Astrocyte of the hippocampus (primary cell): ENCODE measurements around the gene RAB33A.

ENCODE experiments used
- DNase-seq: peaks from one replicate; pipeline ENCODE4 v3.0.0; 2011; ENCODE audit warnings: low read depth, low spot score

Gene RAB33A

GRCh38 chrX:130171446-130172126 lies at the start of gene RAB33A:
Gene RAB33A (plus strand): TSS chrX:130171962. CDS start chrX:130172063, 101 bp downstream.
- DNase-seq = peak; percentile 42

GRCh38 chrX:130124577-130124976 lies 47.2 kb upstream of the RAB33A start:
- no peak for DNase-seq

GRCh38 chrX:130125091-130125874 lies 46.5 kb upstream of the RAB33A start:
- no peak for DNase-seq

- DNase-seq = no peak
These were observed 40.8 kb upstream of the RAB33A start for GRCh38 chrX:130130990-130131389.

- DNase-seq = no peak
These were observed 35.3 kb upstream of the RAB33A start for GRCh38 chrX:130136496-130136895.

GRCh38 chrX:130136961-130137360 lies 34.8 kb upstream of the RAB33A start:
- DNase-seq = no peak

GRCh38 chrX:130139474-130140201 lies 32.1 kb upstream of the RAB33A start:
- DNase-seq = no peak

- no peak for DNase-seq
These were observed 27.3 kb upstream of the RAB33A start for GRCh38 chrX:130144509-130144908.

- DNase-seq = no peak
These were observed 26.6 kb upstream of the RAB33A start for GRCh38 chrX:130145123-130145522.

GRCh38 chrX:130147631-130148030 lies 24.1 kb upstream of the RAB33A start:
- DNase-seq = no peak

GRCh38 chrX:130155564-130155963 lies 16.2 kb upstream of the RAB33A start:
- peak; percentile 40 for DNase-seq

- peak; percentile 10 for DNase-seq
These were observed 13.5 kb upstream of the RAB33A start for GRCh38 chrX:130158311-130158710.

GRCh38 chrX:130159776-130160175 lies 12.0 kb upstream of the RAB33A start:
- no peak for DNase-seq

GRCh38 chrX:130162094-130162735 lies 9.5 kb upstream of the RAB33A start:
- no peak for DNase-seq

- DNase-seq = no peak
These were observed 8.4 kb upstream of the RAB33A start for GRCh38 chrX:130163398-130163797.

GRCh38 chrX:130165181-130165702 lies 6.5 kb upstream of the RAB33A start:
- DNase-seq = no peak

GRCh38 chrX:130165703-130166502 lies 5.9 kb upstream of the RAB33A start, which contains the start of gene AIFM1:
Gene AIFM1 (minus strand): TSS chrX:130165841. CDS start chrX:130165656, 185 bp downstream.
- peak; percentile 97 for DNase-seq

- no peak for DNase-seq
These were observed 5.3 kb upstream of the RAB33A start for GRCh38 chrX:130166503-130166777.

GRCh38 chrX:130167040-130167439 lies 4.7 kb upstream of the RAB33A start:
- no peak for DNase-seq

- peak; percentile 38 for DNase-seq
These were observed 863 bp upstream of the RAB33A start for GRCh38 chrX:130170752-130171445.
